ENCODE results near the gene IKZF2.

The IKZF2 gene

GRCh38 chr2:212953170-212953920 lies 198.1 kb downstream of the IKZF2 start:
- no peak for DNase-seq

GRCh38 chr2:212949786-212950185 lies 201.6 kb downstream of the IKZF2 start:
- no peak for DNase-seq

Measured in NCI-H345 (cell line).